Epithelial cell of esophagus (primary cell): ENCODE results near the gene PTPRN2.

Source experiments
- DNase-seq: peaks from one replicate; pipeline ENCODE4 v3.0.0; 2010; ENCODE audit warnings: low read depth
- H3K4me3 ChIP-seq: 2 replicates; pipeline ENCODE4 v1.5.1; 2011; ENCODE audit warnings: mild to moderate bottlenecking, low read length, control low read depth
- TF ChIP-seq, protein P1 (sequence below): IDR thresholded peaks from 2 replicates; pipeline ENCODE4 v1.5.1; 2011; ENCODE audit warnings: low read depth, mild to moderate bottlenecking, low read length, control low read depth, inconsistent platforms; ENCODE audit not compliant: insufficient read depth; ENCODE audit errors: missing control alignments

Gene PTPRN2

GRCh38 chr7:158116235-158116634 lies 471.4 kb downstream of the PTPRN2 start:
- H3K4me3 ChIP-seq = no peak overlapping the region
- TF ChIP-seq, protein P1, sequence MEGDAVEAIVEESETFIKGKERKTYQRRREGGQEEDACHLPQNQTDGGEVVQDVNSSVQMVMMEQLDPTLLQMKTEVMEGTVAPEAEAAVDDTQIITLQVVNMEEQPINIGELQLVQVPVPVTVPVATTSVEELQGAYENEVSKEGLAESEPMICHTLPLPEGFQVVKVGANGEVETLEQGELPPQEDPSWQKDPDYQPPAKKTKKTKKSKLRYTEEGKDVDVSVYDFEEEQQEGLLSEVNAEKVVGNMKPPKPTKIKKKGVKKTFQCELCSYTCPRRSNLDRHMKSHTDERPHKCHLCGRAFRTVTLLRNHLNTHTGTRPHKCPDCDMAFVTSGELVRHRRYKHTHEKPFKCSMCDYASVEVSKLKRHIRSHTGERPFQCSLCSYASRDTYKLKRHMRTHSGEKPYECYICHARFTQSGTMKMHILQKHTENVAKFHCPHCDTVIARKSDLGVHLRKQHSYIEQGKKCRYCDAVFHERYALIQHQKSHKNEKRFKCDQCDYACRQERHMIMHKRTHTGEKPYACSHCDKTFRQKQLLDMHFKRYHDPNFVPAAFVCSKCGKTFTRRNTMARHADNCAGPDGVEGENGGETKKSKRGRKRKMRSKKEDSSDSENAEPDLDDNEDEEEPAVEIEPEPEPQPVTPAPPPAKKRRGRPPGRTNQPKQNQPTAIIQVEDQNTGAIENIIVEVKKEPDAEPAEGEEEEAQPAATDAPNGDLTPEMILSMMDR = no peak
- DNase-seq = no peak

- no peak for DNase-seq
- TF ChIP-seq, protein P1 = no peak
- H3K4me3 ChIP-seq = no peak overlapping the region
Observed at GRCh38 chr7:158114056-158114850, 473.4 kb downstream of the PTPRN2 start.

DNA sequence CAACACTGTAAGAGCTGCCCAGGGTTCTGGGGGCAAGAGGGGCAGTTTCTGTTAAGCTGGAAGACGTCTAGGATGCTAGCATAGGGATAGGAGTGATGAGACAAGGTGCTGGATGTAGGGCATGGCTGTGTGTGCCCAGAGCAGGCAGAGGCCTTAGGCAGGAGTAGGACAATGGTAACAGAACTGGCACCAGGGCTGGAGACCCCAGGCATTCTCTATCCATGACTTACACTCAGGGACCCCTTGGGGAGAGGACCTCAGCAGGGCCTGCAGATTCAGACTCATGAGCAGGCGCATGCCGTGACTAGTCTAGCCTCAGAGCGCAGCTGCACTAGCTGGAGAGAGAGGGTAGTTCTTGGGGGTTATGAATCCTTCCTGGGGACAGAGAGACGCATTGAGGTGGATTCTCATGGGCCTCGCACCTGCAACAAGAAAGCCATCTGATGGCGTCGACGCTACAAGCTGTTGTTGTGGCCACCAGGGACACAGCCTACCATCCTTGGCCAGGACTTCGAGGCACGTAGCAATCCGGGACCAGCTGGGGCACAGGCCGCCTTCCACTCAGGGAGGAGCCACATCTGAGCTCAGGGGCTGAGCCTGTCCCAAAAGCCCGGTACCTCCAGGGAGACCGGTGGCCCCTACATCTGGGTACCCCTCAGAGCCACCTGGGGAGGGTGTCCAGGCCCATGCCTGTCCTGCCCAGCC lies 474.1 kb downstream of the PTPRN2 start:
- TF ChIP-seq, protein P1 = no peak
- H3K4me3 ChIP-seq = no peak overlapping the region
- no peak for DNase-seq

- TF ChIP-seq, protein P1 = no peak
- no peak for DNase-seq
- H3K4me3 ChIP-seq = no peak overlapping the region
Observed at GRCh38 chr7:158112571-158113320, 474.9 kb downstream of the PTPRN2 start.

GRCh38 chr7:158111906-158112570 lies 475.6 kb downstream of the PTPRN2 start:
- H3K4me3 ChIP-seq = no peak overlapping the region
- TF ChIP-seq, protein P1 = no peak
- no peak for DNase-seq

DNA sequence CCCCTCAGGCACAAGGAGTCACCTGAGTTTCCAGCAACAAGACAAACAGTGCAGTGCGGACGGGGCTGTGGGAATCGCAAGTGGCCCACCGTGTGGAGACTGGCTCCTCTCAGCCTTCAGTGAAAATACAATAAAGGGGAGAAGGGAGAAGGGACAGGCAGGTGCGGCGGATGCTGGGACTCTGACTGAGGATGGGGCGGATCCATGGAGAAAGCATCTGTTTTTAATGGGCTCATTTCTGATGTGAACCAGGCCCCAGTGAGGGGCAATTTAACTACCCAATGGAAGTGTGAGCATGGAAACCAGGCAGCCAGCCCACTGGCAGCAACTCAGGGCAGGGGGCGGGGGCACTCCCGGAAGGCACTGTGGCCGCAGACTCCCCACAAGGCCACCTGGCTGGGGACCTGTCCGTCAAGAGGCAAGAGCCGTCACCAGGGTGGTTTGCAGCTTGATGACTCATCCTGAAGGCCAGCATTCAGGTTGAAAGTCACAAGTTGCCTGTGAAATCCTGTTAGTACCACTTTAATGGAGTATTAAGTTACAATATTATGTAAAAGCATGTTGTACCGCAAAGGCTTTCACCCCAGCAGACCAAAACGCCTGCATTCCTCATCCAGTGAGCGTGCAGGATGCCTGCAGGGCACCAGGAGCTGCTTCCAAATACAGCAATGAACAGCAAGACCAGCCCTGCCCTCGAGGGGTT lies 476.4 kb downstream of the PTPRN2 start:
- TF ChIP-seq, protein P1 = no peak
- DNase-seq = no peak

More for the DNA sequence above, 476.4 kb downstream of the PTPRN2 start:
- H3K4me3 ChIP-seq = no peak overlapping the region
